NCI-H524 treated with DMSO at 0.1 percent for 48 hours (cell line): Measurements from ENCODE around the gene SNW1.
"Not testable (repeated sequence)": the region's sequence is repeated elsewhere in the genome, so short reads cannot be mapped to it uniquely, and the experiment has no call there.

Experiments
- DNase-seq: peaks from one replicate; lab custom pipeline; 2025; lab: John Stamatoyannopoulos, UW

SNW1 gene

GRCh38 chr14:77747425-77747824, 13.5 kb downstream of the SNW1 start:
- not testable (repeated sequence) for DNase-seq

DNA sequence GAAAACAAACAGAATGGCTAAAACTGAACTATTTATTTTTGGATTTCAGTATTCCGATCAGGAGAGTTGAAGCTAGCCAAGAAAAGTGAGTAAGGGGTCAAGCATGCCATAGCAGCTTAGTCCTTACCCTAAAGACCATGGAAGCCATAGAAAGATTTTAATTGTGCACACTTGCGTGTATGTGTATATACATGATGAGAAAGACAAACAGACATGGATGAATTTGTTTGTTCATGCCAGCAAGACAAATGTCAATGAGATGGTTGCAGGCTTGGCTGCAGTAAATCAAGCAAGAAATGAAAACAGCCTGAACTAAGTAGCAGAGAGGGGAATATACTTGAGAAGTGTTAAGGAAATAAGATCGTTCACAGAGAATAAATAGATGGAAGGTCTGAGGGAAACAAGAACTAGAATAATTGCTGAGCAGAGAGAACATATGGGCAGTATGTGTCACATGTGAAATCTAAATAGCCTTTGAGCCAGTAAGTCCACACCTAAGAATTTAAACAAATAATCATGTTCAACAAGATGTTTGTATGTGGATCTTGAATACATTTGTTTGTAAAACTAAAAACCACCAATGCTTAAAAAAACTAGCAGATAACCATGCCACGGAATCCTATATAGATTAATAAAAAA, 14.8 kb downstream of the SNW1 start:
- no peak for DNase-seq

GRCh38 chr14:77741438-77741837, 19.5 kb downstream of the SNW1 start:
- DNase-seq: no peak

GRCh38 chr14:77738559-77739250, 22.3 kb downstream of the SNW1 start:
- DNase-seq: no peak

GRCh38 chr14:77730976-77731497, 29.9 kb downstream of the SNW1 start:
- DNase-seq: no peak

- DNase-seq: no peak
These were observed 38.7 kb downstream of the SNW1 start for GRCh38 chr14:77722301-77722700.

DNA sequence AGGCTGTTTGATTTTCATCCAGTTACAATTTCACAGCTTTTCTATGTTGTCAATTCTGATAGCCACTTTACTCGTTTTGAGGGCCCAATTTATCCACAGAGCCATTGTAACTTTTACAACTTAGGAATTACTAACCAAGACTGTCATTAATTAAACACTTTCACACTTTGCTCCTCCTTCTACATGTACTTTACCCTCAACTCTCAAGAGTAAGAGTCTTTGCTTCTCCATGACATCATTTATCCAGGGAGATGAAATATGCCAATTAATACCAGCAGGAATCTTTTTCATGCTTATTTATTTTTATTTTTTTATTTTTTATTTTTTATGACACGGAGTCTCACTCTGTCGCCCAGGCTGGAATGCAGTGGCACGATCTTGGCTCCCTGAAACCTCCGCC, 39.5 kb downstream of the SNW1 start:
- DNase-seq: no peak

- DNase-seq: no peak
These were observed 43.2 kb downstream of the SNW1 start for GRCh38 chr14:77717608-77718305.

DNA sequence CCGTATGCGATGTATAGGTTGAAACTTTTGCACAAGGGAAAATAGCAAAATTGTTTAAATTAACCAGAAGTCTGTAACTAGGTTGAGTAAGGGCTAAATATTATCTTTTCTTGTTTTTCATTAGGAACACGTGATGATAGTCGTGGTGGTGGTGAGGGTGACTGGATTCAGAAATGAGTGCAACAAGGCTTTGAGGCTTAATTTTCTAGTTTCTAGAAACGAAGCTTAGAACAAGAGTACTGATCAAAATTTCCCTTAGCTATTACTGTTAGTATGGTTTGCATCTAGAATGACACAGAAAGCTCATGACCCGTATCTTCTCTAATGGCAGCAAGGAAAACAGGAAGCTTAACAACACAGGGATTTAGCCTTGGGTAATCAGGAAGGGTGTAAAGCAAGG, 46.0 kb downstream of the SNW1 start:
- DNase-seq: no peak

DNA sequence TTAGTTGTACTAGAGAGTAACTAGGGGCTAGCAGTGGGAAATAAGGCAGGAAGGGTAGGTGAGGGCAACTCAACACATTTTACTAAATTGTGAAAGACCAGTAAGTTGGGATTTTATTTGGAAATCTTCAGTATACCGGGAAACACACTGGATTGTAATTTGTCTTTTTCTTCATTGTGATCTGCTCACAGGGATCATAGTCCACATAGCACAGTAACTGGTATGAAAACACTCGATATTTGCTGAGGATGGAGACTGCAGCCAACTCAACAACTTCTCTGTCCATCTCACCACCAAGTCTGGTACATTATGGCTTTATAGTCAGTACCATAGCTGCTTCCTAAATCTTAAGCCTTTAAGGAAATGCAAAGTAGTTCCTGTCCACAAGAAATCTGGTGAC, 50.6 kb downstream of the SNW1 start:
- no peak for DNase-seq

GRCh38 chr14:77709412-77709811, 51.5 kb downstream of the SNW1 start:
- no peak for DNase-seq

DNA sequence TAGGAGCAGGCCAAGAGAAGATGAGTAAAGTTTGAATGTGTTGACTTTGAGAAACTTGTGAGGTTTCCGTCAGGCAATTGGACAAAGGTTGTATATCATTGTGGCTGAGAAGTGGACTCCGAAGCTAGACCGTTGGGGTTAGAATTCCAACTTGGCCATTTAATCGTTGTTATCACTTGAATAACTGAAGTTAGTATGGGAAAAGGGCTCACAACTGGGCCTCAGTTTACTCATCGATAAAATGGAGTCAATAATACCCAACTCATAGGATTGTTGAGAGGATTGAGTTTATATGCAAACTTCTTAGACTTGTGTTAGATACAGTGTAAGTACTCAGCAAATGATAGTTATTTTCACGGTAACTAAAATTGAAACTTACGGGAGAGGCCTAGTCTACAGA, 52.2 kb downstream of the SNW1 start:
- DNase-seq: no peak

DNA sequence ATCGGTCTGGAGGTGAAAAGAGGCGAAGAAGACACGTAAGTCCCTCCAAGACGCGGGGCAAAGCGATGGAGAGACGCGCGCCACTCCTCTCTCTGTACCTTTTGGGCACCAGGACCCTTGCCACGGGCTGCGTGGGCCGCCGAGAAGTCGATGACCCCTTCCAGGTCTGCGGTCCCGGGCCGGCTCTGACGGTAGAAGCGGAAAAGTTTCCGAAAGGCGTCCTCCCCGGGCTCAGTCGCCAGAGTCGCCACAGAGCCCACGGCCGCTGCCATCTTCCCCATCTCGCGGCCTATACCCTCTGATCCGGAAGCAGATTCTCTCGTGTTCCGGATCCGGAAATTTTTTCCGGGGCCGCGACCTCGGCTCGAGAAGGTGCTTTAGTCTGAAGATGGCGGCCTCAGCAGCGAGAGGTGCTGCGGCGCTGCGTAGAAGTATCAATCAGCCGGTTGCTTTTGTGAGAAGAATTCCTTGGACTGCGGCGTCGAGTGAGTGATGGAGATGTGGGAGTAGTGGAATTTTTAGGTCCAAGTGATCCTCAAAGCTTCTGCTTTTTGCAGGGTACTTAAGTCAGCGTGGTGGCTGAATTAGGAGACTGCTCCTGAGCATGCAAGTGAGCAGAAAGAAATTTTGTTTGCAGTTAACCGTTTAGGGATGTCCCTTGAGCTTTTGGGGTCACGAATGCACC, 53.1 kb downstream of the SNW1 start, which contains the start of the genes ALKBH1 and SLIRP:
ALKBH1 (minus strand) TSS at position 300 of the 685 bp plus-strand sequence; CDS start at position 281, 19 bp downstream.
SLIRP (plus strand) TSS at position 380 of the 685 bp plus-strand sequence; CDS start at position 389, 9 bp downstream.
- DNase-seq: peak; percentile 65

GRCh38 chr14:77707355-77707723, 53.6 kb downstream of the SNW1 start:
- no peak for DNase-seq

DNA sequence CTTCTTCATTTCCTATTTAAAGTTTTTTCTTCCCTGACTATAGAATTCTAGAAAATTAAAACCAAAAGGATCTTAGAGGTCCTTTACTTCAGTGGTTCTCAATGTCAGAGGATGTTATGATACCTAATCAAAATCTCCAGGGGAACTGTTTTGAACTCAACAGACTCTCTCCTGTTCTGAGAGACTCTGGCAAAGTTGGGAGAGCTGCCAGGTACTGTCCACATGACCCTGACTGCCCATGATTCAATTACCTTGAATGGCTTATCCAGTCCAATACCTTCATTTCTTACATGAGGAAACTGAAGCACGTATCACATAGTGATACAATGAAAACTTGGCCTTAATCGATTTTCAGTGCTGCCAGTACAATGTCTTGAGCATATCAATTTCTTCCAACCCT, 69.7 kb downstream of the SNW1 start:
- DNase-seq: no peak

DNA sequence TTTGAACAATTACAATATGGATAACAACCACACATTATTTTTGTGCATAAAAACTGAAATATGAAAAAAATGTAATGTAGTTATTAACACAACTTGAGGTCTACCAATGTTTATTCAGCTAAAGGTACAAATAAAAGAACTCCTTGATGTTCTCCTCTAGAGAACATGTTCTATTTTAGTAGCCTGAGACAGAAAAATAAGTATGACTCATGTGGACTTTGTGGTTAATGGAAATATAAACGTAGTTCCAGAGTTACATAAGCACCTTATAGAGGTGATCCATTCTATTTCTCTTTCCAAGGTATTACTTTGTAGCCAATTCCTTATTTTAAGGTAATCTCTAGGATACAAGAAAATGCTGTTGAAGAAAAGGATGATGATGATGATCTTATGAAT, 78.8 kb downstream of the SNW1 start:
- no peak for DNase-seq

GRCh38 chr14:77681196-77682157, 79.5 kb downstream of the SNW1 start:
- DNase-seq: no peak

- no peak for DNase-seq
These were observed 86.0 kb downstream of the SNW1 start for GRCh38 chr14:77674931-77675330.

DNA sequence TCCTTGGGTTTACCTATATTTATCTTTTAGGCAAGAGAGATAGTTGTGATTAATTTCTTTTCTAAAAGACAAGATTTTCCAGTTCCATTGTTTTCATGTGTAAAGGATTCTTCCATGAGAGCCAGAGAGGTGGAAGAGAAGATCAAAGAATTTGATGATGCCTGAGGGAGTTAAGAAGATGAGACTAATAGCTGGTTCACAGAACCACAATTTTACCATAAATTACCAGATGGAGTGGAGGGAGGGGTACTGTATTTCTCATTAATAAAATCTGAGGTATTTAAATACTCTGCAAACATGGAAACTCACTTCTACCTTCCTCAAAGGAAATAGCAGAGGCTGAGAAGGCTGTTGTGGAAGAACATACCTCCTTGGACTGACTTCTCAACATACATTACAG, 87.8 kb downstream of the SNW1 start:
- DNase-seq: no peak
